Measurements from ENCODE around the gene NFRKB. TPM values are rescaled to one million over a fixed set of nuclear protein-coding genes. Genes with fewer than 3 reads are reported as not detected.

NFRKB gene
- total and polyA plus RNA-seq, 10 of the 15 experiments (the other 5 are each of a cell fraction or from before 2014, with no cell fraction given), result 3.7 to 21.7 (median 14.1) TPM

DNA sequence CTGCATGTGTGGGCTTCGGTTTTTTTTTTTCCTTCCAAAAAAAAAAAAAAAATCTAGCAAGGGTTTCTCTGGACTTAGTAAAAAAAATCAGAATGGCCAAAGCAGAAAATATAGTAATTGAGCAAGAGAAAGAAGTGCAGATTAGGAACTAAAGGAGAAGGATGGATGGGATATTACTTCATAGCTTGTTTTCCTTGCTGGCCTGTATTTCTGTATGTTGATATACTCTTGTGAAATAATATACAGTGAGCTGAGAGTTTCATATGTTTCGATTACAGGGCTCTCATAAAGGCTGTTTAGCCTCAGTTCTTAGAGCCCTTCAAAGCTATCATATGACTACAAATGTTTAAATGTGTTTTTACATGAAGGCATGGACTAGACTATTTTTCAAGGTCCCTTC, 34.3 kb upstream of the NFRKB start:
- Histone ChIP-seq H4K20me1 (ENCODE audit: control insufficient read depth, insufficient read depth) (no peaks in the 10 kb centered on the region), H3K79me2 (ENCODE audit: control insufficient read depth, insufficient read depth, low read length) (no peaks in the 10 kb centered on the region), H3K9me3 (replicated peaks; ENCODE audit: control insufficient read depth, insufficient read depth, low read length) (no peaks in the 10 kb centered on the region), H3K4me1 (ENCODE audit: control insufficient read depth, insufficient read depth, low read length) (no peaks in the 10 kb centered on the region), H3K4me2 (ENCODE audit: control insufficient read depth, insufficient read depth) (no peak overlapping the region), H3K27me3 (replicated peaks in 1 of 2; ENCODE audit: control insufficient read depth in 2 of 2, insufficient read depth in 2 of 2, low read length in 1 of 2) (no peaks in the 10 kb centered on the region), H2AFZ (ENCODE audit: control insufficient read depth, low read depth, low read length) (no peak overlapping the region), H3K27ac (ENCODE audit: control insufficient read depth, insufficient read depth) (no peak overlapping the region), H3K9ac (ENCODE audit: control insufficient read depth, insufficient read depth, low read length) (no peak overlapping the region), H3K36me3 (ENCODE audit: control insufficient read depth in 2 of 2, insufficient read depth in 2 of 2, low read length in 1 of 2) (no peaks in the 10 kb centered on the region; a peak in 2 of 4 replicates), H3K4me3 (no peak overlapping the region)
- ChIA-PET CTCF (interaction anchor here (0.5 to 14.3 kb wide), 3 partner anchors 18 to 201 kb away, joined by 3 to 400 read pairs (median 4); no protein-coding TSS in a partner anchor), SMC1A (ENCODE audit: uncharacterized antibody, unreplicated experiment) (interaction anchor here (0.7 to 1.2 kb wide), 2 partner anchors 75 to 203 kb away, joined by 3 read pairs; no protein-coding TSS in a partner anchor), RAD21 (ENCODE audit: unreplicated experiment) (interaction anchor here (10.8 kb wide), 1 partner anchor 202 kb away, joined by 209 read pairs; no protein-coding TSS in a partner anchor), POLR2A (interaction anchor here (1.5 kb wide), 1 partner anchor 8 kb away, joined by 3 read pairs; no protein-coding TSS in a partner anchor)
- BruUV-seq (replicated peaks), result no TSS peak
- intact Hi-C loops (cut with micrococcal nuclease; ENCODE audit: unreplicated experiment) (no loop called here), in situ Hi-C loops (cut with MboI) (no loop called here)
- no peak for TF ChIP-seq GABPA (IDR thresholded peaks at IDR 0.05; ENCODE audit: low read depth)
- ATAC-seq (no peak), FAIRE-seq (no peak), DNase-seq (ENCODE audit: low read depth, low spot score) (no peak)
- 75% methylated on average over 2 of the region's 2 CpGs for WGBS (ENCODE audit: insufficient coverage, insufficient replicate concordance, low lambda C conversion rate, missing lambda C conversion rate)

DNA sequence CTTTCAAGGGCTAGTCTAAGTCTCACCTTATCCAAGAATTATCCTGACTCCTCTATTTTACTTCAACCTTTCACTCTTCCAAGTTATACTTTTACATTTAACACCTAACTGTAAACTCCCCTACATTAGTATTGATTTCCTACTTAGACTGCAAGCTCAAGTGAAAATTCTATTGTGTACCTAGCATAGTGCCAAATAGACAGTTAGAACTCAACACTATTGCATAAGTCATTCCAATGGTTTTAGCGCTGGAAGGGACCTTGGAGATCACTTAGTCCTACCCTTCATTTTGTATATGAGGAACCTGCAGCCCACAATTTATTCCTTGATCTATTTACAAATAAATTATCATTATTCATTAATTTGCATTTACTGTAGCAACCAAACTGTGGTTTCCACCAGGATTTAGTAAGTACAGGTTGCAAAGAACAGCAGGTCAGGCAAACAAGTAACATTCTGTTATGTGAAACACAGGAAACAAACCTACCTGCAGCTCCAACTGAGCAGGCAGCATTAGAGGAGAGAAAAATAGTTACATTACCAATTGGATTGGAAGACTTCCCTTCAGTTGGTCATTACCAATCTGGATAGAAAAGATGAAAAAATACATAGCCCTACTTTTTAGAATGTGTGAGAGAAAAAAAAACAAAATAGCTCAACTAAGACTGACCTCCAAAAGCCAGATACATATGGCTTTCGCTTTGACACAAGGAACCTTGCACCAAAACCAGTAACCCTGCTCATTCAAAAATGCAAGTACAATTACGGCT, 33.7 kb upstream of the NFRKB start:
- ChIA-PET POLR2A (no interaction called here), CTCF (interaction anchor here (0.5 to 14.3 kb wide), 3 partner anchors 18 to 201 kb away, joined by 3 to 400 read pairs (median 4); no protein-coding TSS in a partner anchor), SMC1A (ENCODE audit: uncharacterized antibody, unreplicated experiment) (interaction anchor here (0.7 to 4.5 kb wide), 3 partner anchors 75 to 203 kb away, joined by 3 to 87 read pairs (median 3); no protein-coding TSS in a partner anchor), RAD21 (ENCODE audit: unreplicated experiment) (interaction anchor here (10.8 kb wide), 1 partner anchor 202 kb away, joined by 209 read pairs; no protein-coding TSS in a partner anchor)
- in situ Hi-C loops (cut with MboI) (no loop called here), intact Hi-C loops (cut with micrococcal nuclease; ENCODE audit: unreplicated experiment) (no loop called here)
- TF ChIP-seq PML (IDR thresholded peaks at IDR 0.05; ENCODE audit: low read length) (no peak), POU2F2 (IDR thresholded peaks at IDR 0.05; ENCODE audit: borderline replicate concordance, low read depth, low read length) (no peak), RAD51 (IDR thresholded peaks at IDR 0.05) (no peak), PBX3 (IDR thresholded peaks at IDR 0.05; ENCODE audit: insufficient replicate concordance, low read depth, low read length) (no peak), NFYA (IDR thresholded peaks at IDR 0.05; ENCODE audit: borderline replicate concordance, low read depth, low read length) (no peak), RBBP5 (conservative IDR thresholded peaks at IDR 0.05) (no peak), SMAD5 (IDR thresholded peaks at IDR 0.05; ENCODE audit: low read depth) (no peak), POLR2A (IDR thresholded peaks at IDR 0.05; ENCODE audit: low read depth, low read length) (no peak), JUNB (IDR thresholded peaks at IDR 0.05) (no peak), NR2C2 (IDR thresholded peaks at IDR 0.05; ENCODE audit: borderline replicate concordance, control insufficient read depth, insufficient read length, low read depth) (no peak), STAT3 (IDR thresholded peaks at IDR 0.05; ENCODE audit: low read depth, low read length) (no peak)
- no peak overlapping the region for H3K4me3 ChIP-seq
- H3K36me3 ChIP-seq (ENCODE audit: control insufficient read depth in 2 of 2, insufficient read depth in 2 of 2, low read length in 1 of 2), result no peaks in the 10 kb centered on the region; a peak in 2 of 4 replicates
- H4K20me1 ChIP-seq (ENCODE audit: control insufficient read depth, insufficient read depth), result no peaks in the 10 kb centered on the region
- no peaks in the 10 kb centered on the region for H3K27me3 ChIP-seq (replicated peaks in 1 of 2; ENCODE audit: control insufficient read depth in 2 of 2, insufficient read depth in 2 of 2, low read length in 1 of 2)
- H3K9ac ChIP-seq (ENCODE audit: control insufficient read depth, insufficient read depth, low read length), result no peak overlapping the region
- BruUV-seq (replicated peaks), result no TSS peak
- H3K4me2 ChIP-seq (ENCODE audit: control insufficient read depth, insufficient read depth), result no peak overlapping the region
- 98% methylated on average over 3 of the region's 3 CpGs for WGBS (ENCODE audit: insufficient coverage, insufficient replicate concordance, low lambda C conversion rate, missing lambda C conversion rate)
- H3K4me1 ChIP-seq (ENCODE audit: control insufficient read depth, insufficient read depth, low read length), result no peaks in the 10 kb centered on the region
- H3K9me3 ChIP-seq (replicated peaks; ENCODE audit: control insufficient read depth, insufficient read depth, low read length), result no peaks in the 10 kb centered on the region
- no peaks in the 10 kb centered on the region for H3K79me2 ChIP-seq (ENCODE audit: control insufficient read depth, insufficient read depth, low read length)
- no peak overlapping the region for H2AFZ ChIP-seq (ENCODE audit: control insufficient read depth, low read depth, low read length)
- FAIRE-seq (no peak), ATAC-seq (no peak), DNase-seq (ENCODE audit: low read depth, low spot score) (no peak)
- no peak overlapping the region for H3K27ac ChIP-seq (ENCODE audit: control insufficient read depth, insufficient read depth)

Measured in GM12878 (cell line).